ACHN (cell line): Measurements from ENCODE around the gene RNF166.
A peak's percentile ranks its signal among the peaks of the same experiment; 100 is the strongest.

ENCODE experiments used
- DNase-seq: peaks from one replicate; pipeline ENCODE4 v3.0.0-alpha.2; 2015
- in situ Hi-C: cut with HindIII; loops from 2 replicates; pipeline ENCODE4 v1.10.0; 2017; ENCODE audit warnings: low sequenced_read_pairs, low pct_ligation_motif_present, low pct_unique_long_range_greater_than_20kb

Gene RNF166

GRCh38 chr16:88665148-88665547 lies 41.1 kb downstream of the RNF166 start:
- in situ Hi-C loops, result no loop called here
- no peak for DNase-seq

- DNase-seq, result peak; percentile 99
- in situ Hi-C loops, result no loop called here
Observed at GRCh38 chr16:88662843-88663606, 43.2 kb downstream of the RNF166 start, which contains the start of gene MVD. TSS of gene MVD (minus strand) at chr16:88663091. CDS start at chr16:88663080, 11 bp downstream.

- no peak for DNase-seq
- in situ Hi-C loops, result no loop called here
Observed at GRCh38 chr16:88662222-88662842, 43.9 kb downstream of the RNF166 start.

- no peak for DNase-seq
- in situ Hi-C loops, result no loop called here
Observed at GRCh38 chr16:88661468-88661867, 44.7 kb downstream of the RNF166 start.

GRCh38 chr16:88659160-88659559 lies 47.0 kb downstream of the RNF166 start:
- DNase-seq, result no peak
- in situ Hi-C loops, result no loop called here

- no peak for DNase-seq
- in situ Hi-C loops, result no loop called here
Observed at GRCh38 chr16:88658714-88659113, 47.5 kb downstream of the RNF166 start.

- in situ Hi-C loops, result no loop called here
- DNase-seq, result no peak
Observed at GRCh38 chr16:88657371-88657770, 48.8 kb downstream of the RNF166 start.

GRCh38 chr16:88656291-88656980 lies 49.8 kb downstream of the RNF166 start:
- in situ Hi-C loops, result no loop called here

GRCh38 chr16:88655733-88656281 lies 50.4 kb downstream of the RNF166 start:
- DNase-seq, result no peak
- in situ Hi-C loops, result no loop called here

More at GRCh38 chr16:88656291-88656980, 49.8 kb downstream of the RNF166 start:
- no peak for DNase-seq

GRCh38 chr16:88655053-88655732 lies 51.0 kb downstream of the RNF166 start:
- DNase-seq, result no peak
- in situ Hi-C loops, result no loop called here

GRCh38 chr16:88654363-88655052 lies 51.7 kb downstream of the RNF166 start:
- DNase-seq, result no peak
- in situ Hi-C loops, result no loop called here

- DNase-seq, result no peak
- in situ Hi-C loops, result no loop called here
Observed at GRCh38 chr16:88653596-88654362, 52.4 kb downstream of the RNF166 start.

GRCh38 chr16:88653101-88653500 lies 53.1 kb downstream of the RNF166 start:
- in situ Hi-C loops, result no loop called here
- no peak for DNase-seq

- in situ Hi-C loops, result no loop called here
- no peak for DNase-seq
Observed at GRCh38 chr16:88652762-88653063, 53.5 kb downstream of the RNF166 start.

- no peak for DNase-seq
- in situ Hi-C loops, result no loop called here
Observed at GRCh38 chr16:88651989-88652761, 54.0 kb downstream of the RNF166 start.

GRCh38 chr16:88651276-88651988 lies 54.8 kb downstream of the RNF166 start:
- in situ Hi-C loops, result no loop called here
- peak; percentile 75 for DNase-seq
